WI38 (cell line): Measurements from ENCODE around the gene NDC80.

ENCODE experiments used
- H3K4me3 ChIP-seq: 2 replicates; pipeline ENCODE4 v1.5.1; 2011; ENCODE audit warnings: low read depth, mild to moderate bottlenecking, control low read depth, low read length
- CTCF ChIP-seq: IDR thresholded peaks from 2 replicates; pipeline ENCODE4 v1.5.1; 2012; ENCODE audit warnings: low read depth, mild to moderate bottlenecking, control low read depth, low read length

Gene NDC80

GRCh38 chr18:2572171-2572569, 813 bp downstream of the NDC80 start:
- peak overlapping the region; percentile 78 for H3K4me3 ChIP-seq
- no peak for TF ChIP-seq CTCF

DNA sequence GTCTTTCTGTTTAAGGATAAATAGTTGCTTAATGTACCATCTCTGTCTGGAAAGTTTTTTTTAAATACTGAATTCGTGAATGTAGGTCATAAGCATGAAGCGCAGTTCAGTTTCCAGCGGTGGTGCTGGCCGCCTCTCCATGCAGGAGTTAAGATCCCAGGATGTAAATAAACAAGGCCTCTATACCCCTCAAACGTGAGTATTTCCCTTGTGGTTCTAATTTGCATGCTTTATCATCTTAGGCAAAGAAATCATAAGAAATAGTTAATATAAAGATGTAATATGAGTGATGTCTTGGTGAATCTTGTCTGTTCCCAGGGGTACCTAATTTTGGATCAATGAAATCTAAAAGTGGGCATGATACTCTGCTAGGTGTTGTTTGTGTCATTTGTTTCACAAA, 1.5 kb downstream of the NDC80 start:
- H3K4me3 ChIP-seq, result peak overlapping the region; percentile 78
- TF ChIP-seq CTCF, result no peak

DNA sequence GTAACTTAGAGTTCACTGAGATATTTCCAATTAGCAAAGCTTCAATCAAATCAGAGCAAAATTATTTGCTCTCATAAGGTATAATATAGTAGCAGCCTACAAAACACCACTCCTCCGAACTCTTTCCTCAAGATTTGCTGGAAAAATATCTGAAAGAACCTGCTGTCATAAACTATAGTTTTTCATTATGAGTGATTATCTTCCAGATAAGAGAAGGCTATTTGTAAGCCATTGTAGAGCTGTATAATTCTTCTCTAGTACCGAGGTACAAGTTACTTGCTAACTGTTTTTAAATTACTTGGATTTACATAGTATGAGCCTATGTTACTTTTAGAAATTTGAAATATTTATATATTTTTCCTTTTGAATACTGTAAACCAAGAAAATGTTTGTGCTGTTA, 2.1 kb downstream of the NDC80 start:
- TF ChIP-seq CTCF, result no peak
- H3K4me3 ChIP-seq, result peak overlapping the region; percentile 78

- TF ChIP-seq CTCF, result no peak
- no peak overlapping the region for H3K4me3 ChIP-seq
These were observed 16.4 kb downstream of the NDC80 start for GRCh38 chr18:2587788-2588187.

GRCh38 chr18:2588666-2589344, 17.4 kb downstream of the NDC80 start:
- no peak for TF ChIP-seq CTCF

DNA sequence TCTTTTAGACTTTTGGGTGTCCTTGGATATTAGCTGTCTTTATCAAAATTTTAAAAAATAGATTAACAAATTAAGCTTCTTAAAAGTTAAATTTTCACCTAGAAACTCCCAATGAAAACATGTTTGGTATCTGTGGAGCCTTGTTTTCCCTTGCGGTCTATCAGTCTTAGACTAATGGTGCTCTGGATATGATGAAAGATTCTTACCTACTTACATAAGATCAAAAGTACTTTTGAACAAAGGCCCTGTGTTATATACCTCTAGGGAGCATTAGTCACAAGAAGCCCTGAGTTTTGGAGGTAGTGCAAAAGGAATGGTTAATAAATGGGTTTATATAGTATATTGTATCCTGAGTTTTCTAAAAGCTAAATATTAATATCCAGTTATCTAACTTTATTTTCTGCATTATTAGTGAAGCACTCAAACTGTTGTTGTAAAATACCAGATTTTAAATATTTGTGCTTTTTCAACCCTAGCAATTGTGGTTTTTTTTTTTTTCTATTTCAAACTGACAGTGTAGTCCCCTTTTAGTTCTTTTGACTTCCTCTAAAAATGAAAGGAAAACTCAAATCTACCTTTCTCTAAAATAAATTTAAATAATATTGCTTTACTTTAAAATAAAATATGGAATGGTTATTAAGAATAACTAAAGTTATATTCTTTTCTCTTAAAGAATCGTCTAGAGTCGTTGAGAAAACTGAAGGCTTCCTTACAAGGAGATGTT, 18.1 kb downstream of the NDC80 start:
- TF ChIP-seq CTCF, result no peak
- no peak overlapping the region for H3K4me3 ChIP-seq

More at GRCh38 chr18:2588666-2589344, 17.4 kb downstream of the NDC80 start:
- no peak overlapping the region for H3K4me3 ChIP-seq

GRCh38 chr18:2590303-2590702, 18.9 kb downstream of the NDC80 start:
- no peak overlapping the region for H3K4me3 ChIP-seq
- no peak for TF ChIP-seq CTCF
